CD4-positive, alpha-beta T cell treated with Interleukin-17A for 4 hours (primary cell): ENCODE data around the gene SUN1.

Experiments
- DNase-seq: peaks from one replicate; pipeline ENCODE4 v3.0.0-alpha.2; 2020; ENCODE audit warnings: mixed read lengths

SUN1 gene

GRCh38 chr7:879706-880105, 47.4 kb downstream of the SUN1 start:
- no peak for DNase-seq

- DNase-seq = no peak
Measured at GRCh38 chr7:880450-880849, 48.2 kb downstream of the SUN1 start.

DNA sequence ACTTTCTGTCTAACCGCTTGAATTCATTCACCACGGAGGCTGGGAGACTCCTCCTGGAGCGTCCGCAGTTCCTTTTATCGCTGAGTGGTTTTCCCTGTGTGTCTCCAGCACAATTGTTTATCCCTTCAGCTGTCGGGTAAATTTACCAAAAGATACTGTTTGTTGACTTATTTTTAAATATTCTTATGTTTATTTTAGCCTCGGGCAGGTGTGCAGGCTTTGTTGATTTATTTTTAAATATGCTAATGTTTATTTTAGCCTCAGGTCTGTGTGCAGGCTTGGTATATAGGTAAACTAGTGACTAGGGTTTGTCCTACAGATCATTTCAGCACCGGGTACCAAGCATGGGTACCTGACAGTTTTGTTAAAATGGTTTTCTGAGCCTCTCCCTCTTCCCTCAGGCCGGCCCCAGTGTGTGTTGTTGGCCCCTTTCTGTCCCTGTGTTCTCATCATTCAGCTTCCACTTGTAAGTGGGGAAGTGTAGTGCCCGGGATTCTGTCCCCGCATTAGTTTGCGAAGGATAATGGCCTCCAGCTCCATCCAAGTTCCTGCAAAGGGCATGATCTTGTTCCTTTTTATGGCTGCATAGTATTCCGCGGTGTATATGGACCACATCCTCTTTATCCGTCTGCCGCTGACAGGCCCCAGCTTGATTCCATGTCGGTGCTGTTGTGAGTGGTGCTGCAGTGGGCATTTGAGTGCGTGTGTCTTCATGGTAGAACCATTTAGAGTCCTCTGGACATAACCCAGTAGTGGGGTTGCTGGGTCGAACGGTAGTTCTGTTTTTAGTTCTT, 49.4 kb downstream of the SUN1 start:
- no peak for DNase-seq

DNA sequence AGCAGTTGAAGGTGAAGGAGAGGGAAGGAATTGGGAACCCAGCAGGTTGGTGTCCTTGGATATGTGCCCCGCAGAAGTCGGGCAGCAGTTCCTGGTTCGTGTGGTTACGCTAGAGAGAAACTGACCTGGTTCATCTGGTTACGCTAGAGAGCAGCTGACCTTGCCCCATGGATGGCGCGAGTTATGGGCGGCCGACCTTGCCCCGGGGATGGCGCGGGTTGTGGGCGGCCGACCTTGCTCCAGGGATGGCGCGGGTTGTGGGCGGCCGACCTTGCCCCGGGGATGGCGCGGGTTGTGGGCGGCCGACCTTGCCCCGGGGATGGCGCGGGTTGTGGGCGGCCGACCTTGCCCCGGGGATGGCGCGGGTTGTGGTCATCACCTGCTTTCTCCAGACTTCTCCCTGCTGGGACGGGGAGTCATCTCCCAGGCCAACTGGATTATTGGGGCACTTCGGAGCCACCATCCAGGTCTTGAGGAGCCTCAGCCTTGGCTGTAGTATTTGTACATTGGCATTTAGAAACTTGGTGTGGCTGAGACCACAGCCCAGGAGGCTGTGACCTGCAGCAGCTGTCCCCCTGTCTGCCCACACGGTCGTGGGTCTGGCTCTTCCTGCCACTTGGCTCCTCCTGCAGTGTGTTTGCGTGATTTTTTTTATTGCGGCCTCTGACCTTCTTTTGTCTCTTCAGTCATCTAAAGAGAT, 50.2 kb downstream of the SUN1 start:
- no peak for DNase-seq

DNA sequence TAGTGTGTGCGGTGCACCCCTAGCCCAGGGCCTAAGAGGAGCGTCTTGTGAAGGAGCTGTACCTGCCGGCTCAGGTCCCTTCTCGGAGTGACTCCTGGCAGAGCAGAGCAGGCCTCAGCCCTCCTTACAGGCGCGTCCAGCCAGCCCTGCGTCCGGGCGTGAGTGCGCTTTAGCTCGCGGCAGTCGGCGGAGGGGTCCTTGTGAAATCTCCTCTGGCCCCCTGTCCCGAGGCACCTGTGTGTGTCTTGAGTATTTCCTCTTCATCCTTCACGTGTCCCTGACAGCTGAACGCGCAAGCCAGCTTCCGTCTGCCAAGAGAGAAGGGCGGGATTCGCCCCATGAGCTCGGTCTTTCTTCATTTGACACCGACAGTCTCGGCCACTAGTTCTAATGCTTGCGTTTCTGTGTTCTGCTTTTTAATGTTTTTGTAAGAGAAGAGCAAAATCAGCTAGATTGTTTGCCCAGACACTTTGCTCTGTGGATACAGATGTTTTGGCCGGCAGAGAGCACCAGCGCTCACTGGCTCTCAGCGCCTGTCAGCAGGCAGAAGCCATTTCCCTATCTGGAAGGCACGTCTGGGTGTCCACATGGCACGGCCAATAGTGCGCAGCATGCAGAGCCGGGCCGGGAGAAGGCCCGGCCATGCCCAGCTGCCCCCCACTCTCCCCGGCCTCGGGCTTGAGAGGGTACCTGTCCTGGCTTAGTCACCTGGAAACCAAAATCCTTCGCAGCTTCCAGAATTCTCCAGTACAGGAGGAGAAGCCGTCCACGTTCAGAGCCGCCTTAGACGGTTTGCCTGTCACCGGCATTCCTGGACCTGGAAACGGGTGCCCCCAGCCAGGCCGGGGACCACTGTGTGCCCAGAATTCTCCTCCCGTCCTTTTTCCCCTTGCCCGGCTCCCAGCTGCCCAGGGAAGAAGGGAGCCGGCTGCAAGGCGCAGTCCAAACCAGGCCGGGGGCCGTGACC, 51.1 kb downstream of the SUN1 start:
- no peak for DNase-seq

- no peak for DNase-seq
Measured at GRCh38 chr7:884191-885003, 52.1 kb downstream of the SUN1 start.

GRCh38 chr7:885261-885892, 53.1 kb downstream of the SUN1 start:
- no peak for DNase-seq

- DNase-seq = no peak
Measured at GRCh38 chr7:885893-886625, 53.8 kb downstream of the SUN1 start.

- no peak for DNase-seq
Measured at GRCh38 chr7:886626-887487, 54.6 kb downstream of the SUN1 start.

GRCh38 chr7:887488-887820, 55.2 kb downstream of the SUN1 start:
- DNase-seq = no peak

GRCh38 chr7:888081-889024, 56.1 kb downstream of the SUN1 start:
- DNase-seq = no peak

DNA sequence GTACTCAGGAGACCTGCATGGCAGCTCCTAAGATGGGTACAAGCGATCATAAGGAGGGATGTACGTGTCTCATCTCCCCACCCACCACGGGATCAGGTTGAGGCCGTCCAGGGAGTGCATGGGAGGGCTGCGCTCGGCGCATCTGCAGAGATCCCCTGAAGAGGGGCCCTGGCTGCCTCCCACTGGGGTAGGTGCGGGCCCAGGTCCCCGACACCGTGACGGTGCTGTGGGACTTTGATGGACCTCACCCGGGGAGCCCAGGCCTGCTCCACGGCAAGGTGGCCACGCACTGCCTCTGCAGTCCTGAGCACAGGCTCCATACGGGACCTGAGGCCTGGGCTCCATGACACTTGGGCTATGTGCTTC, 56.7 kb downstream of the SUN1 start:
- no peak for DNase-seq

DNA sequence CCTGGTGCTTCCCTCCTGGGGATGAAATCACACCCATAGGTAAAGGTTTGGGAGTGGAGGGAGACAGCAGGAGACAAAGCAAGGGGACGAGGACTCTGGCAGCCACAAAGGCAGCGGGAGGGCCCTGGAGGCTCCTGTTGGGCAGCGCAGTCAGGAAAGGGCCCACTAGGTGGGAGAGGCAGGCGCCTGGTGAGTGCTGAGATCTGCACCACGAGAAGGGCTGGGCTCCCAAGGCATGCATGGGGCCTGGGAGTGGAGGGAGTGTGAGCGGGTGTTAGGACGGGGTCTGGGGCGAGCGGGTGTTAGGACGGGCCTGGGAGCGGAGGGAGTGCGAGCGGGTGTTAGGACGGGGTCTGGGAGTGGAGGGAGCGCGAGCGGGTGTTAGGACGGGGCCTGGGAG, 57.1 kb downstream of the SUN1 start:
- no peak for DNase-seq

DNA sequence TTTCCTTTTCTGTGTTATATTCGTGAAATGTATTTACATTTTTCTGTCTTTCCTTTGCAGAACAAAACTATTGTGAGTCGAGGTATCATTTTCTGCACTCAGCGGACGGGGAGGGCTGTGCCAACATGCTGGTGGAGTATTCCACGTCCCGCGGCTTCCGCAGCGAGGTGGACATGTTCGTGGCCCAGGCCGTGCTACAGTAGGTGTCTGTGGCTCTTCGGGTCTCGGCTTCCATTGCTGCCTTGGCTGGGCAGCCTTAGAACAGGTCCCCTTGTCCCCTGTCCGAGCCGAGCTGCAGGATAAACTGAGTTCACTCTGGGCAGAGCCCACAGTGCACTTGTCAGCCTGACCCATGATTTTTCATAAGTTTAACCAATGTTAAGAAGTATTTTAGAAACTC, 58.6 kb downstream of the SUN1 start:
- DNase-seq = no peak

- no peak for DNase-seq
Measured at GRCh38 chr7:891291-891690, 59.0 kb downstream of the SUN1 start.

GRCh38 chr7:891805-892204, 59.5 kb downstream of the SUN1 start:
- DNase-seq = no peak

- no peak for DNase-seq
Measured at GRCh38 chr7:892648-893593, 60.6 kb downstream of the SUN1 start.

DNA sequence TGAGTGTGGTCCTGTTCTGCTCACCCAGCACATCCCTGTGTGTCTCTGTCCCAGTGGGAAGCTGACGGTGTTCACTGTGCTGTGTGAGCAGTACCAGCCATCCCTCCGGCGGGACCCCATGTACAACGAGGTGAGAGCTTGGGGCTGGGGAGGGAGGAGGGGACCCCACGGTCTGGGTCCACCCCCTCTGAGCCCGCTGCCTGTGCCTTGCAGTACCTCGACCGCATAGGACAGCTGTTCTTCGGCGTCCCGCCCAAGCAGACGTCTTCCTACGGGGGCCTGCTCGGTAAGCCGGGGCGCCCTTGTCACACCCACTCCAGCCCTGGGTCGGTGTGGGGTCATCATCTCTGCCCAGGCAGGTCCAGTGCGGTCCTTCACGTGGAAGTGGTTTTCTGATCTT, 61.4 kb downstream of the SUN1 start:
- DNase-seq = no peak
